Stimulated activated naive CD8-positive, alpha-beta T cell treated with anti-CD3 and anti-CD28 coated beads, Interleukin-15, amount 100 ng/mL, for 72 hours (primary cell): ENCODE results near the gene FGF18.

Experiments used
- ATAC-seq: fragments of 150-1000 bp; cut with Tn5 transposase; 2 replicates; pipeline ENCODE4 v1.10.0; 2021; ENCODE audit warnings: mild to moderate bottlenecking, moderate library complexity
- DNase-seq, 2 donors: peaks; one replicate each; pipeline ENCODE4 v3.0.0; 2021 to 2022
- H3K27ac Mint-ChIP-seq, 2 donors: one replicate each; pipeline ENCODE4 v1.8.0; 2022; ENCODE audit warnings: mild to moderate bottlenecking in 2 of 2, mixed read lengths in 2 of 2, moderate library complexity in 2 of 2
- H3K27me3 Mint-ChIP-seq: one replicate; pipeline ENCODE4 v1.8.0; 2022; ENCODE audit warnings: mixed read lengths
- H3K4me1 Mint-ChIP-seq: one replicate; pipeline ENCODE4 v1.8.0; 2022; ENCODE audit warnings: mild to moderate bottlenecking, mixed read lengths
- H3K4me3 Mint-ChIP-seq, 2 donors: one replicate each; pipeline ENCODE4 v1.8.0; 2022; ENCODE audit warnings: mild to moderate bottlenecking in 2 of 2, mixed read lengths in 2 of 2, moderate library complexity in 1 of 2
- H3K9me3 Mint-ChIP-seq, 2 donors: one replicate each; pipeline ENCODE4 v1.8.0; 2022; ENCODE audit warnings: mixed read lengths in 2 of 2

FGF18 gene

DNA sequence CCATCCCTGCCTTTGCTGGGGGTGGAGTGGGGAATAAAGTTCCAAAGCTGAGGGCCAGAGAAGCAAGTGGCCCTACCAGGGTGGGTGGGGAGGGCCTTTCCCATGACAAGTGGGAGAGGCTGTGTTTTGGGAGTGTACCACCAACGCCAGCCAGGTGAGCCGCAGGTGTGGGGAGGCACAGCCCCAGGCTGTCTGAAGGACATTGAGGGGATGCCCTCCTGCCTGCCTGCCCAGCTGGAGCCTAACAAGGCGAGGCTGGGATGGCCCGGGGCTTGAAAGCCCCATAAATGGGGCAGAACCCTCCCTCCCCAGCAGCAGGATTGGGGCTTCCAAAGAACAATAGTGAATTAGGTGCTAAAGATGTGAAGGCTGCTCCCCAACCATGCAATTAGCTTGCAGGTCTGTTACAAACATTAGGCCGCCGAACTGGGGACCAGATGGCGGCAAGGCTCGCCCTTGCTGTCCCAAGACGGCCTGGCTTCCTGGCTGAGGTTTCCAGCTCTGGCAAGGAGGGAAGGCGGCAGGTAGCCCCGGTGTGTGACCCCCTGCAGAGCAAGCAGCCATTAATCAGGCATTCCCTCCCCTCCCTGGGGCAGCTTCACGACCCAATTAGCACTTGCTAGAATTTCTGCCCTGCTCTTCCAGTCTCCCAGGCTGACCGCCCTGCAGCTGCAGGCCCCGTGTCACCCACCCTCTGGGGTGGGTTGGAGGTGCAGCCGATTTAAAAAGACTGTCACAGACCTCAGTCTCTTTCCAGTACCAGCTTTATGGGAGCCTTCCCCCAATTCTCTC is 42.9 kb downstream of the FGF18 start:
- ATAC-seq (no peak), DNase-seq (no peak)
- H3K4me3 Mint-ChIP-seq: no peak overlapping the region
- H3K9me3 Mint-ChIP-seq: no peaks in the 10 kb centered on the region
- H3K27ac Mint-ChIP-seq: no peak overlapping the region
- no peaks in the 10 kb centered on the region for H3K4me1 Mint-ChIP-seq
- peaks cover 37% of the 10 kb centered on the region for H3K27me3 Mint-ChIP-seq

DNA sequence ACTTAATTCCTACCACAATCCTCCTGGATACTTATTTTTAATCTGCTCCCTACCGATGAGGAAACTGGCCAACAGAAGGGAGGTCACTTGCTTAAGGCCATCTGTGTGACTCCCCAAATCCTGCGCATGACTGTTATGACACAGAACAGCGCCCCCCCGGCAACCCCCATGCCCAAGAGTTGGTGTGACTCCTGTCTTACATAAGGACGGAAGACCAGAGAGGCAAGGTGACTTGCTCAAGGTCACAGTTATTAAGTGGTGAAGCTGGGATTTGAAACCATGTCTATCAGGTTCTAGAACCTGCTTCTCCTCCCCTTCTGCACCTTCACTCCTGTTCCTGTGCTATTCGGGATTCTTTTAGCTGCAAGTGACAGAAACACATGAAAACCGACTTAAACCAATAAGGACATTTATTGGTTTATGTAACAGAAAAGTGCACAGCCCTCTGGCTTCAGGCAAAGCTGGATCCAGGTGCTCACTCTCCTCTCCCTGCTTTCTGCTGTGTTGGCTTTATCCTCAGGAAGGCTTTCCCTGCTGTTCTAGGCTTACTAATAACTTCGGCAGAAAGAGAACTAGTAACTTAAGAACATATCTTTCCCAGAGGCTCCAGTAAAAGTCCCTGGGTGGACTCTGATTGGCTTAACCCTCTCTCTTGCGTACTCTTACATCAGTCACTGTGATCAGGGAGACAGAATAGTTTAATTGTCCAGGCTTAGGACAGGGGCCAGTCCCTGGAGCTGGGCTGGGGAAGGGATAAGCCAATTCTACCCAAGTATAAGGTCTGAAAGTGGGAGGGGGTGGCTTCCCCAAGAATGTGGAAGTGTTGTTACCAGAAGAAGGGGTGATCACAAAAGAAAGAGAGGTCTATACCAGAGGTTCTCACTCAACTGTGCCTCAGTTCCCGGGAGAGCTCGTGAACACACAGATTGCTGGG is 43.7 kb downstream of the FGF18 start:
- no peak for ATAC-seq
- Mint-ChIP-seq H3K4me1 (no peaks in the 10 kb centered on the region), H3K9me3 (no peaks in the 10 kb centered on the region), H3K27ac (peak overlapping the region; percentile 60 to 63), H3K4me3 (no peak overlapping the region), H3K27me3 (peaks cover 37% of the 10 kb centered on the region)
- no peak for DNase-seq

DNA sequence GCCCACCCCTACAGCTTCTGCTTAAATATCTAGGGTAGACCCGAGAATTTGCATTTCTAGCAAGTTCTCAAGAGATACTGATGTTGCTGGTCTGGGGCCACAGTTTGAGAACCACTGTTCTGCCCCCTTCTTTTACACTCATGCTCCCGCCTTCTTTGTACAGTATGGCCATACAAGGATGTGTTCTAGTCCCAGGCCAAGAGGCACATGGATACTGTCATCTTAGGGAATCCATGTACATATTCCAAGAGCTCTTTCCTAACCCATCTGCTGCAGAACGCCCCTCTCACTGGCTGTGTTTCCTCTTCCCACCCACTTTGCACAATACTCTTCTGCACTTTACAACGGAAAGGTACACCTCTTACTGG is 44.4 kb downstream of the FGF18 start:
- Mint-ChIP-seq H3K4me3 (no peak overlapping the region), H3K27me3 (peaks cover 37% of the 10 kb centered on the region), H3K4me1 (no peaks in the 10 kb centered on the region), H3K9me3 (no peaks in the 10 kb centered on the region), H3K27ac (no peak overlapping the region)
- DNase-seq (no peak), ATAC-seq (no peak)

DNA sequence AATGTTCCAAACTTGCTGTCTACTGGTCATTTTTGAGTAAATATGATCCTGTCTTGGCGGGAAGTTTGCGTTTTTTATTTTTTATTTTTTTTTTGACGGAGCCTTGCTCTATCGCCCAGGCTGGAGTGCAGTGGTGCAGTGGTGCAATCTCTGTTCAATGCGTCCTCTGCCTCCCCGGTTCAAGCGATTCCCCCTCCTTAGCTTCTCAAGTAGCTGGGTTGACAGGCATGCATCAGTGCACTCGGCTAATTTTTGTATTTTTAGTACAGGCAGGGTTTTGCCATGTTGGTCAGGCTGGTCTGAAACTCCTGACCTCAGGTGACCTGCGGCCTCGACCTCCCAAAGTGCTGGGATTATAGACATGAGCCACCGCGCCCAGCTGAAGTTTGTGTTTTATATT is 45.4 kb downstream of the FGF18 start:
- H3K4me3 Mint-ChIP-seq: no peak overlapping the region
- DNase-seq (no peak), ATAC-seq (no peak)
- H3K9me3 Mint-ChIP-seq: no peaks in the 10 kb centered on the region
- peaks cover 37% of the 10 kb centered on the region for H3K27me3 Mint-ChIP-seq
- no peaks in the 10 kb centered on the region for H3K4me1 Mint-ChIP-seq
- H3K27ac Mint-ChIP-seq: peak overlapping the region in 1 of 2 donors; percentile 28

DNA sequence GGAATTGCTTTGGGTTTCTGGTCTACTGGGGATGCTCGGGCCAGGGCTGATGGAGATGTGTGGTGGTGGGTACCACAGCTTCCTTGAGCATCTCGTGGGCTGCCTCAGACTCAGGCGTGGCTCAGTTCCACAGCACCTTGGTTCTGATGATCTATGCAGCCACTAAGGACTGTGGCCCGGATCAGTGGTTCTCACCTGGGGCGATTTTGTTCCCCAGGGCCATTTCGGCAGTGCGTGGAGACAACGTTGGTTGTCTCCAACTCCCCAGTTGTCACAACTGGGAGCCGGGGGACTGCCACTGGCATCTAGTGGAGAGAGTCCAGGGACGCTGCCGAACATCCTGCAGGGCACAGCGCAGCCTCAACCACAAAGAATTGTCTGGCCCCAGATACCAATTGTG is 47.7 kb downstream of the FGF18 start:
- DNase-seq (no peak), ATAC-seq (no peak)
- Mint-ChIP-seq H3K4me1 (no peaks in the 10 kb centered on the region), H3K9me3 (no peaks in the 10 kb centered on the region), H3K4me3 (no peak overlapping the region), H3K27me3 (peaks cover 37% of the 10 kb centered on the region), H3K27ac (no peak overlapping the region)

DNA sequence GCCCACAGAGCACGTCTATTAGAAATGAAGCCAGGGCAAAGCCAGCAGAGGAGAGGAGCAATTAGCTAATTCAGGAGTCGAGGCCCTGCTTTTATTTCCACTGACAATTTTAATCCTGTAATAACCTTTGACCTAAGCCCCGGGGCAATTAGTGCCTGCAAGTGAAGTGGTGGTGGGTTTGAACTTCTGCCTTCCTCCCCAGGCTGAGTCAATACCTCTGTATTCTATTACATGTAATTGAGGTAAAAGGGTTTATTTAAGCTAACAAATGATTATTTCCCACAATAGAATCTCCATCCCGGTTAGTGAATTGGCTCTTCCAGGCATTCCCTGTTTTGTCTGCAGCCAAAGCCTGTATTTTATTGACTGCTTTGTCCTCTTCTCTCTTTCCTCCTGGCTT is 49.9 kb downstream of the FGF18 start:
- Mint-ChIP-seq H3K27ac (no peak overlapping the region), H3K27me3 (peaks cover 21% of the 10 kb centered on the region), H3K4me3 (no peak overlapping the region), H3K4me1 (no peaks in the 10 kb centered on the region), H3K9me3 (no peaks in the 10 kb centered on the region)
- DNase-seq (no peak), ATAC-seq (no peak)

DNA sequence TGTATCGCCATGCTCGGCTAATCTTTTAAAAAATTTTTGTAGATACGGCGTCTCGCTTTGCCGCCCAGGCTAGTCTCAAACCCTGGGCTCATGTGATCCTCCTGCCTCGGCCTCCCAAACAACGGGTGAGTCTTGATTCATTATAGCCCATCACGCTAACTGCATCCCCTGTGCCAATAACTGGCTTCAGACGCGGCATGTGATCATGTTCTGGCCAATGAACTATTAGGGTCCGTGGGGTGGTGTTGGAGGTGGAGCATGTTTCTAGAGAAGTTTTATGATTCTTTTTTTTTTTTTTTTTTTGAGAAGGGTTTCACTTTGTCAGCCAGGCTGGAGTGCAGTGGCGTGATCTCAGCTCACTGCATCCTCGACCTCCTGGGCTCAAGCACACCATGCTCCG is 51.0 kb downstream of the FGF18 start:
- H3K27me3 Mint-ChIP-seq: peaks cover 18% of the 10 kb centered on the region
- no peak overlapping the region for H3K4me3 Mint-ChIP-seq
- no peaks in the 10 kb centered on the region for H3K4me1 Mint-ChIP-seq
- no peak for DNase-seq
- no peak overlapping the region for H3K27ac Mint-ChIP-seq
- H3K9me3 Mint-ChIP-seq: no peaks in the 10 kb centered on the region
- ATAC-seq: no peak

DNA sequence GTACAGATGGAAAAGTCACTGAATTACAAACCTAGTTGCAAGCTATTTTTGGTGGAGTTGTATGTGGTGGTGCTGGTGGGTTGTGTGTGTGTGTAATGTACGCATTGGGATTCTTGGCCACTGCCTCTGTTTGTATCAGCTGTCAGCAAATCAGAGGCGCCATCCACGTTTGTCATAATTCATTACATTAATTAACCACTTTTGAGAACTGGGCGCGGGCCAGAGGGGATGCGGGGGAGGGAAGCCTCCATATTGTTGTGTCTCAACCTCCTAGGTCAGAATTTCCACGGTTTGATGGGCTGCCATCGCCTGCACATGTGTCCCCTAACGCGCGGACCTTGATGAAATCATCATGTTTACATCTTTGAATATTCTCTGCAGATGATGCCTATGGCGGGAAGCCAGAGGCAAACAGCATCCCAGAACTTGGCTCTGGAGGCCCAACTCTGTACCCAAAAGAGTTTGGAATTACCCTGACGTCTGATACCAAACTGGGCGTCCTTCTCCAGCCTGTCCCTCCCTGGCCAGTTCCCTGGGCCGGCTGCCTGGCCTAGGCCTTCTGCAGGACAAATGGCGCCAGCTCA is 54.9 kb downstream of the FGF18 start:
- no peak overlapping the region for H3K4me3 Mint-ChIP-seq
- H3K9me3 Mint-ChIP-seq: no peaks in the 10 kb centered on the region
- DNase-seq: no peak

DNA sequence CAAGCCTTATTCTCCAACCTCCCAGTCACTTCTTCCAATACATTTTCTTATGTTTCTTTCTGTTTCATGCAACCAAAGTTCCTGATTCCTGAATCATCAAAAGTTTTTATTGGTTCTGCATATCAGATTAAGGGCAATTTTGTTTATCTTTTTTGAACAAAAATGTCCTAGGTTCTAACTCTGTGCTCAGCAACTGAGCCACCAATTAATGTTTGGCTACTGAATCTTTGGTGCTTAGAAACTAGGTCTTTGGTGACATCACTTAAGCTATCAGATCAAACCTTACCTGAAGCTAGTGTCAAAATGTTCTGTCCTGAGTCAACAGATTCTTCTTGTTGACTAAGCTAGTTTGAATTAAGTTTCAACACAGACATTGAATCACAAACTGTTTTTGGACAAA is 56.1 kb downstream of the FGF18 start:
- Mint-ChIP-seq H3K9me3 (no peaks in the 10 kb centered on the region), H3K4me3 (no peak overlapping the region), H3K4me1 (peaks cover 13% of the 10 kb centered on the region), H3K27ac (no peak overlapping the region), H3K27me3 (no peaks in the 10 kb centered on the region)
- ATAC-seq (no peak), DNase-seq (no peak)

More for the DNA sequence above, 54.9 kb downstream of the FGF18 start:
- Mint-ChIP-seq H3K27ac (no peak overlapping the region), H3K27me3 (no peaks in the 10 kb centered on the region), H3K4me1 (peaks cover 6% of the 10 kb centered on the region)
- ATAC-seq: no peak

DNA sequence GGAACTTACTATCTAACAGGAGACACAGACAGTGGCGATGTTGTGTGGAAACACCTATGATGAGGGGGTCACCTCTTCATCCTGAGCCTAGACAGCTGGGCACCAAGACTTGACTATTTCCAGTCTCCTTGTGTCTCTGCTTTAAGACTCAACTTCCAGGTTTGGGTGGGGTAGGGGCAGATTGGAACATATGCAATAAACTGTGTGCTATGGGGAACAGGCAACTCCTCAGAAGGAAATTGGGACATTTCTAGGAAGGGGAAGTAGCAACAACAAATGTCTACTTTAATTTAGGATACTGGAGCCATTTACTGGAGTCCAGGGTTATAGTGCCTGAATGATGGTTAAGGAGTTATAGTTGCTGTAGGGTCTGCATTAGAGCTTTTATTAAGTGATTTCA is 57.3 kb downstream of the FGF18 start:
- H3K4me1 Mint-ChIP-seq: peaks cover 13% of the 10 kb centered on the region
- no peaks in the 10 kb centered on the region for H3K9me3 Mint-ChIP-seq
- no peak for DNase-seq
- no peaks in the 10 kb centered on the region for H3K27me3 Mint-ChIP-seq
- no peak for ATAC-seq
- H3K27ac Mint-ChIP-seq: no peak overlapping the region
- no peak overlapping the region for H3K4me3 Mint-ChIP-seq

DNA sequence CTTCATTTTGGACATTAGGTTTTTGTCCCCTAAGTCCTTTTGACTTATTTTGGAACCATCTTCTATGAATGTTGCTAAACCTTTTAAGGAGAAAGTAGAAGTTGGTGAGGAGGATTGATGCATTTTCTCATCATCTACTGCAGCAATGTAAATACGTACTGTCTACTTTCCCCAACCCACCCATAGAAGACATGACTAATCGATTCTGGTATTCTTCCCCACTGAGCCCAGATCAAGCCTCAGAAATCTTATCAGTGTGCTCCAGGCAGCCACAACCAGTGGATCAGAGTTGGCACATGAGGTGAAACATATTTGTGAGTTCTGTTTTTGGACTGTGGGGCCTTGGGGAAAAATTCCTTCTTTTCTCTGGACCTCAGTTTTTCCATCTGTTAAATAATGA is 57.7 kb downstream of the FGF18 start:
- Mint-ChIP-seq H3K4me1 (peaks cover 13% of the 10 kb centered on the region), H3K9me3 (no peaks in the 10 kb centered on the region), H3K4me3 (no peak overlapping the region), H3K27me3 (no peaks in the 10 kb centered on the region), H3K27ac (no peak overlapping the region)
- DNase-seq (no peak), ATAC-seq (no peak)

DNA sequence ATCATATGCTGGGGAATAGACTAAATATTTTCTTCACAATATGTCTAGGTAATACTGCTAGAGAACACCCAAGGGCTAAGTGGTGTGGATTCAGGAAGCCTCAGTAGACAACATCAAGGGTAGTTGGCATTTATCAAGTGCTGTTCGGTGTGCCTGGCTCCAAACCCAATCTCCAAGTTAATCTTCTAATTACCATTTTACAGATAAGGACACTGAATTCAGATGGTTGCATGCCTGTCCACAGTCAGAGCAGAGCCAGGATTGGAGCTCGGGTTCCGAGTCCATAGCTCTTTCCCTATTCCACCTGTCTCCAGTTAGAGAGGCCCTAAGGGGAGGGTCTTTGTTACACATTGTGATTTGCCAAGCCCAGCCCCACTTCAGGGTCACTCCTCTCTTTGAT is 58.2 kb downstream of the FGF18 start:
- DNase-seq (no peak), ATAC-seq (no peak)
- Mint-ChIP-seq H3K9me3 (no peaks in the 10 kb centered on the region), H3K4me1 (peaks cover 13% of the 10 kb centered on the region), H3K27ac (peak overlapping the region in 1 of 2 donors; percentile 74), H3K27me3 (no peaks in the 10 kb centered on the region), H3K4me3 (no peak overlapping the region)

DNA sequence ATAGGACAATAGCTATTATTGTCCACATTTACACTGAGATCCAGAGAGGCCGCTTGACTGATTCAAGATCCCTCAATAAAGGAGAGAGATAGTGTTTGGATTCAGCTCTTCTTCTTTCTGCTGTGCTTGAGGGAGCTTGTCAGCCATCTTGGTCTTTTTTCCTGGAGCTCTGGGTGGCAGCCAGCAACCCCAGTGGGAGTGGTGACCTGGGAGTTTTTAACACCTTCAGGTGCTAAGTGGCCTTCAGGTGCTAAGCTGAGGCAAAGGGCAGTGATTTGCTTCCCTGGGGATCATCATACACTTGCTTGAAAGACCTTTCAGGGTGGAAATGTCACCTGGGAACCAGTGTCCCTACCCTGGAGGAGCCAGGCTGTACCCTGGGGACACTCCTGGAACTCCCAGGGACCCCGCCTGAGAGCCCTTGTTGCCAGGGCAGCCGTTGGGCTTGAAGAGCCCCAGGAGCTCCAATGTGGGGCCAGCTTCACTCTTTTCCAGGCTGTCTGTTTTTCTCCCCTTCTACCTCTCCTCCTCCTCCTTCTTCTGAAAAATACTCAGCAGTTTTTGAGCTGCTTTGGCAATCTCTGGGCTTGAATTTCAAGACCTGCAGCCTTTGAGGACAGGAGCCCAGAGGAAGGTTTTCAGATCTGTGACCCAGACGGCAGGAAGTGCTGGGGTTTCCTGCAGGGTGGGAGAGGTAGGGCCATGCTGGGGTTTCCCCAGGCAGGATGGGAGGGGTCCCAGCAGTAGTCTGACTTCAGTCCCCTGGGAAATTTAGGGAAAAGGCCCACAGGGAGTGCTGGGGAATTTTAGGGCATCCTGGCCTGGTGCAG is 59.7 kb downstream of the FGF18 start:
- H3K4me1 Mint-ChIP-seq: peaks cover 13% of the 10 kb centered on the region

DNA sequence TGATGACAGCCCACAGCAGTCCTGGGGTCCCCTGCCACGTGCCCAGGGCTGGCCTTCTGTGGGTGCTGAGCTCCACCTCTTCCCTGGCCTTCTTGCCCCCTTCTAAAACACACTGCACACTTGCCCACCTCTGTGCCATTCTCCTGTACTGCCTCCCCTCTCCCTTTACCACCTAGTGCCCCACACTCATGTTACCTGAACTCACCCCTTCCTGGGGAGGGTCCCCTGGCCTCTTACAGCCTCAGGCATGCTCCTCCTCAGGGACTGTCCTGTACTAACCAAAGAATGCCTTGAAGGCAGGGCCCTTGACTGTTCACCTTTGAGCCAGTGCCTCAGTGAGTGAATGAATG is 60.3 kb downstream of the FGF18 start:
- no peaks in the 10 kb centered on the region for H3K9me3 Mint-ChIP-seq
- H3K27me3 Mint-ChIP-seq: peaks cover 9% of the 10 kb centered on the region
- peaks cover 13% of the 10 kb centered on the region for H3K4me1 Mint-ChIP-seq
- DNase-seq (no peak), ATAC-seq (no peak)
- no peak overlapping the region for H3K4me3 Mint-ChIP-seq
- H3K27ac Mint-ChIP-seq: no peak overlapping the region

More for the DNA sequence above, 59.7 kb downstream of the FGF18 start:
- DNase-seq (no peak), ATAC-seq (no peak)
- no peaks in the 10 kb centered on the region for H3K9me3 Mint-ChIP-seq
- peaks cover 3% of the 10 kb centered on the region for H3K27me3 Mint-ChIP-seq
- H3K4me3 Mint-ChIP-seq: no peak overlapping the region
- no peak overlapping the region for H3K27ac Mint-ChIP-seq

DNA sequence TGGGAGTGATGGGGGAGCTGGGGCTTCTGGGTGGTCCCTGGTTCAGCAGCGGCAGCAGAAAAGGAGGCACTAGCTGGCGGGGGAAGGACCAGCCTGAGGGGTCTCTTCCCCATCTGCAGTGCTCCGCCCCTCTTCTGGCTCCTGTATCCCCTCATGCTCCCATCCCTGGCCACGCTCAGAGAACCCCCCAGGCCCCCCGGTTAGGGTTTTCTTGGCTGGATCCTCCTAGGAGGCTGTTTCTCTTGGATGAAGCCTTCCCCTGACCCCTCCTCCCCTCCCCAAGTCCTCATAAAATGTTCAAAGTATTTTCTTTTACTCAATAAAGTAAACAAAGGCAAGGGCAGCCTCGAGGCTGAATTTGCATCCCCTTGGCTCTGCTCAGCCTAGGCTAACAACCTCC is 60.8 kb downstream of the FGF18 start:
- no peak overlapping the region for H3K27ac Mint-ChIP-seq

More for the DNA sequence above, 60.8 kb downstream of the FGF18 start:
- Mint-ChIP-seq H3K9me3 (no peaks in the 10 kb centered on the region), H3K4me1 (peaks cover 13% of the 10 kb centered on the region), H3K4me3 (no peak overlapping the region), H3K27me3 (peaks cover 9% of the 10 kb centered on the region)
- ATAC-seq: no peak
- no peak for DNase-seq
